MM.1S (cell line): ENCODE measurements around the gene ACAP1.
A peak's percentile ranks its signal among the peaks of the same experiment; 100 is the strongest.

Experiments
- DNase-seq: peaks from one replicate; pipeline ENCODE4 v3.0.0-alpha.2; 2015
- H2AFZ ChIP-seq: fragments of 300-600 bp; sonication (generic); 2 replicates; pipeline ENCODE4 v1.6.0; 2016; ENCODE audit warnings: antibody characterized with exemption, low read length
- H3F3A ChIP-seq: fragments of 300-600 bp; sonication (generic); 2 replicates; pipeline ENCODE4 v1.6.1; 2016; ENCODE audit warnings: mild to moderate bottlenecking, antibody characterized with exemption, low read length, moderate library complexity, mixed read lengths; ENCODE audit not compliant: insufficient read depth
- H3K27ac ChIP-seq: fragments of 300-600 bp; sonication (generic); 2 replicates; pipeline ENCODE4 v1.5.1; 2016; ENCODE audit warnings: mild to moderate bottlenecking, low read length
- H3K27me3 ChIP-seq: fragments of 300-600 bp; sonication (generic); replicated peaks from 2 replicates; pipeline ENCODE4 v1.6.0; 2016; ENCODE audit warnings: low read length; ENCODE audit not compliant: insufficient read depth
- H3K36me3 ChIP-seq: fragments of 300-600 bp; sonication (generic); replicated peaks from 2 replicates; pipeline ENCODE4 v1.6.1; 2016; ENCODE audit warnings: mild to moderate bottlenecking, low read length, mixed read lengths; ENCODE audit not compliant: insufficient read depth
- H3K4me1 ChIP-seq: fragments of 300-600 bp; sonication (generic); 2 replicates; pipeline ENCODE4 v1.6.1; 2016; ENCODE audit warnings: low read length, mixed read lengths
- H3K4me2 ChIP-seq: fragments of 300-600 bp; sonication (generic); 2 replicates; pipeline ENCODE4 v1.6.0; 2016; ENCODE audit warnings: low read depth, low read length
- H3K4me3 ChIP-seq: fragments of 300-600 bp; sonication (generic); 2 replicates; pipeline ENCODE4 v1.5.1; 2016; ENCODE audit warnings: low read length, mixed read lengths
- H3K79me2 ChIP-seq: fragments of 300-600 bp; sonication (generic); 2 replicates; pipeline ENCODE4 v1.6.1; 2016; ENCODE audit warnings: mixed run types, low read length, mixed read lengths
- H3K9ac ChIP-seq: fragments of 300-600 bp; sonication (generic); 2 replicates; pipeline ENCODE4 v1.6.1; 2016; ENCODE audit warnings: low read length, mixed read lengths
- H3K9me2 ChIP-seq: fragments of 300-600 bp; sonication (generic); replicated peaks from 2 replicates; pipeline ENCODE4 v1.6.1; 2016; ENCODE audit warnings: mild to moderate bottlenecking, low read length, mixed read lengths; ENCODE audit not compliant: insufficient read depth
- H3K9me3 ChIP-seq: fragments of 300-600 bp; sonication (generic); replicated peaks from 2 replicates; pipeline ENCODE4 v1.6.1; 2016; ENCODE audit warnings: mild to moderate bottlenecking, low read length, mixed read lengths; ENCODE audit not compliant: insufficient read depth
- H4K20me1 ChIP-seq: fragments of 300-600 bp; sonication (generic); 2 replicates; pipeline ENCODE4 v1.6.1; 2016; ENCODE audit warnings: mild to moderate bottlenecking, low read length, moderate library complexity, mixed read lengths; ENCODE audit not compliant: insufficient read depth
- EZH2 ChIP-seq: fragments of 300-600 bp; sonication (generic); optimal IDR thresholded peaks from 2 replicates; pipeline ENCODE3; 2017; ENCODE audit warnings: low read depth, mild to moderate bottlenecking, antibody characterized with exemption, low read length, mixed read lengths
- EZH2phosphoT487 ChIP-seq: fragments of 300-600 bp; sonication (generic); IDR thresholded peaks from 2 replicates; pipeline ENCODE4 v1.6.1; 2018; ENCODE audit warnings: antibody characterized with exemption, low read length
- TF ChIP-seq, protein P1 (sequence below): fragments of 300-600 bp; sonication (generic); IDR thresholded peaks from 2 replicates; pipeline ENCODE4 v1.5.1; 2016; ENCODE audit warnings: antibody characterized with exemption, low read length, mixed read lengths

The ACAP1 gene

DNA sequence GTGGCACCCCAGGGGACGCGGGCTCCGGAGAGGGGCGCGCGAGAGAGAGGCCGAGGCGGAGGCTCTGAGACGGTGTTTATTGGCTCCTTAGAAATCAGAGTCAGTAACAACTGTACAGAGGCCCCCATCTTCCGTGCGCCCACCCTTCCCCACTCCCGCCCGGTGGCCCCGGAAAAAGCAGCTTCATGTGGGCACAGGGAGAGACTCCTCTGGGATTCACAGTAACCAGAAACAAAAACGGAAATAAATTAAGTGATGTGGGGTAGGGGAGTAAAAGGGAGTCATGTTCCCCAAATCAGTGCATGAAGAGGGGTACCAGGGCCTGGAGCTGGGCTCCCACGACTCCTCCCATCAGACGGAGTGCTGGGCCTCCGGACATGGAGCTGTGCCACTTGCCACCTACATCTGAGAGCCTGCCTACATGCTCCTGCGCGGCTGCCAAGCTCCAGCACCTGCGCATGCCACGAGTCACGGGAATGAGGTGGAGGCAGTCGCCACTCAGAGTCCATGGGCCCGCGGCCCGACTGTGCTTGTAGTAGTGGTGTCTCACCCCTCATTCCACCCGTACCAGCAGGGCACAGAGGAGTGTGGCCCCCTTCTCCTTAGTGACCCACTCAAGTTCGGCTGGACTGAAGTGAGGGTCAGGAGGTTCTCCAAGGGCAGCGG, 20.6 kb upstream of the ACAP1 start:
- peaks cover 15% of the 10 kb centered on the region for H4K20me1 ChIP-seq
- no peak for TF ChIP-seq EZH2phosphoT487
- no peaks in the 10 kb centered on the region for H3K9me2 ChIP-seq
- H3K27ac ChIP-seq, result peak overlapping the region; percentile 63; the same call in 1 of the 2 replicates
- no peak for DNase-seq
- peaks cover 4% of the 10 kb centered on the region; the same call in 1 of the 2 replicates for H3K36me3 ChIP-seq
- peaks cover 42% of the 10 kb centered on the region for H3K79me2 ChIP-seq
- H3K9ac ChIP-seq, result peak overlapping the region; percentile 70
- H3K4me1 ChIP-seq, result peaks cover 8% of the 10 kb centered on the region
- H3F3A ChIP-seq, result peaks cover 40% of the 10 kb centered on the region
- no peaks in the 10 kb centered on the region for H3K27me3 ChIP-seq
- no peaks in the 10 kb centered on the region for H3K9me3 ChIP-seq
- peak overlapping the region; percentile 98 for H3K4me2 ChIP-seq
- H3K4me3 ChIP-seq, result peak overlapping the region; percentile 69
- peak overlapping the region; percentile 47; the same call in 1 of the 2 replicates for H2AFZ ChIP-seq

DNA sequence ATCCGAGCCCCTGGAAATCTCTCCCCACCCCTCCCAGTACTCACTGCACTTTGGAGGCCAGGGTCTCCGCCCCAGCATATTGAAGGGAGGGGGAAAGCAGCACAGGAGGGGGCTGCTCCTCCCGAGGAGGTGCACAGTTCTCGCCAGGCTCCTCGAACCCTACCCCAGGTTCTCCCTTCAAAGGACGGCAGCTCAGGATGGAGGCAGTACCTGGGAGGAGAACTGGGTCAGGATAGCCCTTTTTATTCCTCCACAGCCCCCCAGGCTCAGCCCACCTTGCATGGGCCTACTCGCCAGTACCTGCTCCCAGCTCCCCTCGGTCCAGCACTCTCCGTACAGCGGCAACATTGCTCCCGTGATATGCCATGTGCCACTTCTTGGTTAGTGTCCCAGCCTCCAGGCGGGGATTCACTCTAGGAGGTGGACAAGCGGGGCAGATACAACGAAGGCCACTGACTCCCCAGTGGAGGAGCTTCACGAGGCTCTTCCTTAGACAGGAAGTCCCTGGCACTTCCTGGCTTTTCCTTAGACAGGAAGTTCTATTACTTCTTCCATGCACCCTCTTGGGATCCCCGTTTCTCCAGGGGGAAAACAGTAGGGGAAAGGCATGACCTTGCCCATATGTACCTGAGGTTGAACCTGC, 19.0 kb upstream of the ACAP1 start:
- H3K36me3 ChIP-seq, result no peaks in the 10 kb centered on the region
- peaks cover 27% of the 10 kb centered on the region for H3F3A ChIP-seq
- H3K9ac ChIP-seq, result no peak overlapping the region
- no peak overlapping the region for H2AFZ ChIP-seq
- H3K4me3 ChIP-seq, result no peak overlapping the region
- peaks cover 5% of the 10 kb centered on the region; the same call in 1 of the 2 replicates for H4K20me1 ChIP-seq
- H3K9me2 ChIP-seq, result no peaks in the 10 kb centered on the region
- no peak for DNase-seq
- H3K9me3 ChIP-seq, result no peaks in the 10 kb centered on the region
- H3K79me2 ChIP-seq, result peaks cover 31% of the 10 kb centered on the region
- H3K4me2 ChIP-seq, result no peak overlapping the region
- TF ChIP-seq EZH2 (no peak), EZH2phosphoT487 (no peak)
- TF ChIP-seq, protein P1, sequence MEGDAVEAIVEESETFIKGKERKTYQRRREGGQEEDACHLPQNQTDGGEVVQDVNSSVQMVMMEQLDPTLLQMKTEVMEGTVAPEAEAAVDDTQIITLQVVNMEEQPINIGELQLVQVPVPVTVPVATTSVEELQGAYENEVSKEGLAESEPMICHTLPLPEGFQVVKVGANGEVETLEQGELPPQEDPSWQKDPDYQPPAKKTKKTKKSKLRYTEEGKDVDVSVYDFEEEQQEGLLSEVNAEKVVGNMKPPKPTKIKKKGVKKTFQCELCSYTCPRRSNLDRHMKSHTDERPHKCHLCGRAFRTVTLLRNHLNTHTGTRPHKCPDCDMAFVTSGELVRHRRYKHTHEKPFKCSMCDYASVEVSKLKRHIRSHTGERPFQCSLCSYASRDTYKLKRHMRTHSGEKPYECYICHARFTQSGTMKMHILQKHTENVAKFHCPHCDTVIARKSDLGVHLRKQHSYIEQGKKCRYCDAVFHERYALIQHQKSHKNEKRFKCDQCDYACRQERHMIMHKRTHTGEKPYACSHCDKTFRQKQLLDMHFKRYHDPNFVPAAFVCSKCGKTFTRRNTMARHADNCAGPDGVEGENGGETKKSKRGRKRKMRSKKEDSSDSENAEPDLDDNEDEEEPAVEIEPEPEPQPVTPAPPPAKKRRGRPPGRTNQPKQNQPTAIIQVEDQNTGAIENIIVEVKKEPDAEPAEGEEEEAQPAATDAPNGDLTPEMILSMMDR, result no peak
- H3K27ac ChIP-seq, result no peak overlapping the region
- H3K27me3 ChIP-seq, result no peaks in the 10 kb centered on the region
- H3K4me1 ChIP-seq, result peaks cover 5% of the 10 kb centered on the region; the same call in 1 of the 2 replicates

DNA sequence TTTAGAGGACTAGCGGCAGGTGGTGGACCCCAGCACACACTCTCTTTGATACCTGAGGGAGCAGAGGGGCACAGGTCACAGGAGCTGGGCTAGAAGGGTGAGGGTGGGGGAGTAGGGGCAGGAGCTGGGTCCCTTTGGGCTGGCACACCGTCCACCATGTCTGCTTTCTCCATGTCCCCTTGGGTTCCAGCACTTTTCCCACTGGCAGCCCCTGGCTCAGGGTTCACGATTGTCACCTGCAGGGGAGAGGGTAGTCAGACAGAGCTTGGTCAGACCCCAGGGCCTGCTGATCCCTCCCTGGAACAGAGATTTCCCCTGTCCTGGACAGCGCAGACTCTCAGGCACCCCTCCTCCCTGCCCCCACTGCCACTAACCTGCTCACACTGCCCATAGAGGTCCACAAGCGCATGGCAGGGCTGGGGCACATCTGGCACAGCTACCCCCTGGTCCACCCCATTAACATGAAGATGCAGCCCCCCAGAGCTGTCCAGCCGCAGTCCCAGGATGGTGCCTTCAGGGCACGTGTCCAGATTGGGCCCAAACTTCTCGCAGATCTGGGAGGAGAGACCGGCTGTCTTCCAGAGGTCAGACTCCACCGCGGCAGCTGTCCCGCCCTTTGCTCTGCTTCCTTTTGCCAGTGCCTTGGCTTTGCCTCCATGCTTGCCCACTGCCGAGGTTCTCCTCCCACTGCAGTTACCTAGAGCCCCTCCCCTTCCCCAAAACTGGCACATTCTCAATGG, 18.0 kb upstream of the ACAP1 start:
- Histone ChIP-seq H3K9me3 (no peaks in the 10 kb centered on the region), H3K9ac (no peak overlapping the region), H3K4me1 (peaks cover 5% of the 10 kb centered on the region; the same call in 1 of the 2 replicates), H3K4me3 (no peak overlapping the region), H3K4me2 (no peak overlapping the region), H3K79me2 (peaks cover 21% of the 10 kb centered on the region), H4K20me1 (no peaks in the 10 kb centered on the region), H3K36me3 (no peaks in the 10 kb centered on the region), H3K27me3 (no peaks in the 10 kb centered on the region), H3K9me2 (no peaks in the 10 kb centered on the region), H3F3A (peaks cover 17% of the 10 kb centered on the region), H2AFZ (no peak overlapping the region), H3K27ac (no peak overlapping the region)
- TF ChIP-seq EZH2 (no peak), EZH2phosphoT487 (no peak)
- TF ChIP-seq, protein P1, result no peak
- DNase-seq, result no peak
